ENCODE data around the gene GLB1L3. TPM values are rescaled to one million over a fixed set of nuclear protein-coding genes. Genes with fewer than 3 reads are reported as not detected.
A peak's percentile ranks its signal among the peaks of the same experiment; 100 is the strongest.
"Not testable (repeated sequence)": the region's sequence is repeated elsewhere in the genome, so short reads cannot be mapped to it uniquely, and the experiment has no call there.

The GLB1L3 gene
- total RNA-seq, 1 donor from 2014 or later: not detected

DNA sequence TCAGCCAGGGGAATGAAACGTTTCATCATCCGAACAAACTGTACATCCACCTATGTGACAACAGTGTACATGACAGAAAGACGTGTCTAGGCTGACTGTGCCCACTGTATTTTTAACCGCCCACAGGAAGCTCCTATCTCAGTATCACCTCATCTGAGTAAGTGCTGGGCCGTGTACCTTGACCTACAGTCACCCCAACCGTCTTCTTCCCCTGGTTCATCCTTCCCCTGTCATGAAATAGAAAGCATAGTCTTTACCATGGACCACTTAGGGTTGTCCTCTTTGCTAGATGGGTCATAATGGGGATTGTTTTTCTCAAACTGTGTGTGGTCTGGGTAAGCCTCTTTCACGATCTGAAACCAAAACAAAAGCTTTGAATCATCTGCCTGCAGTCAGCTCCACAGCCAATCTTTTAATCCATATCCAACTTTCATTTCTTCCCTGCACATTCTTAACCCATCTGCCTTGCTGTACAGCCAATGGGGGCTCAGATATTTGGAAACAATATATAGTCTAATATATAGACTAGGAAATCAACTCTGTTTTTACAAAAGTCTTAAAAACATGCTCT is 27.2 kb upstream of the GLB1L3 start:
- ATAC-seq (no peak), DNase-seq (ENCODE audit: missing footprints) (no peak)
- intact Hi-C loops (cut with DNase I): no loop called here

DNA sequence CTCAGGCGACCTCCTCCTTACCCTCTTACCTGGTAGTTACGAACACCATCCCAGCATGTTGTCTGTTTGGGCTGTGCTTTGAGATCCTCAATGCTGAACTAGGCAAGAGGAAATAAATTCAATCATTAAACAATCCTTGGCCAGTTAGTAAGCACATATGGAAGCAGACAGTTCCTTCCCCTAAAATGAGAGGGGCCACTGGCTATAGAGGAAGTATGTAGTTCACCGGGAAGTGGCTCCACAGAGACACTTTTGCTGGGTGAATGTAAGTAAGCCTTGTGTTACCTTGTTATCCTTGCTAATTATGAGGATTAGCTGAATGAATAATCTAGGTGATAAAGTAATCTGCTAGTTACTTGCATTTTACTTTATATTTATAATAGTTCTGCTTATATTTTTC is 25.9 kb upstream of the GLB1L3 start:
- DNase-seq (ENCODE audit: missing footprints): no peak
- ATAC-seq: no peak
- intact Hi-C loops (cut with DNase I): no loop called here

DNA sequence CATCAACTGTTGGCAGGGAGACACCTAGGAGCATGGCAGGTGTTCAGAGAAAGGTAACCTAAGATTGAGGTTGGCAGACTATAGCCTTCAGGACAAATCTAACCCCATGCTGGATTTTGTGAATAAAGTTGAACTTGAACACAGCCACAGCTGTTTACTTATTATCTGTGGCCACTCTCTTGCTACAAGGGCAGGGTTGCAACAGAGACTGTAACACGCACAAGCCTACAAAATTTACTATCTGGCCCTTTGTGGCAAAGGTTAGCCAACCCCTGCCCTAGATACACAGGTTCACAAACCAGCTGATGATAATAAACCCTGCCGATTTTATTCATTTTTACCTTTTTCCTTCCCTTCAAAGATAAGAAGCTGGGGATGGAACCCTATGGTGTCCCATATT is 25.5 kb upstream of the GLB1L3 start:
- no peak for DNase-seq (ENCODE audit: missing footprints)
- ATAC-seq: no peak
- intact Hi-C loops (cut with DNase I): no loop called here

DNA sequence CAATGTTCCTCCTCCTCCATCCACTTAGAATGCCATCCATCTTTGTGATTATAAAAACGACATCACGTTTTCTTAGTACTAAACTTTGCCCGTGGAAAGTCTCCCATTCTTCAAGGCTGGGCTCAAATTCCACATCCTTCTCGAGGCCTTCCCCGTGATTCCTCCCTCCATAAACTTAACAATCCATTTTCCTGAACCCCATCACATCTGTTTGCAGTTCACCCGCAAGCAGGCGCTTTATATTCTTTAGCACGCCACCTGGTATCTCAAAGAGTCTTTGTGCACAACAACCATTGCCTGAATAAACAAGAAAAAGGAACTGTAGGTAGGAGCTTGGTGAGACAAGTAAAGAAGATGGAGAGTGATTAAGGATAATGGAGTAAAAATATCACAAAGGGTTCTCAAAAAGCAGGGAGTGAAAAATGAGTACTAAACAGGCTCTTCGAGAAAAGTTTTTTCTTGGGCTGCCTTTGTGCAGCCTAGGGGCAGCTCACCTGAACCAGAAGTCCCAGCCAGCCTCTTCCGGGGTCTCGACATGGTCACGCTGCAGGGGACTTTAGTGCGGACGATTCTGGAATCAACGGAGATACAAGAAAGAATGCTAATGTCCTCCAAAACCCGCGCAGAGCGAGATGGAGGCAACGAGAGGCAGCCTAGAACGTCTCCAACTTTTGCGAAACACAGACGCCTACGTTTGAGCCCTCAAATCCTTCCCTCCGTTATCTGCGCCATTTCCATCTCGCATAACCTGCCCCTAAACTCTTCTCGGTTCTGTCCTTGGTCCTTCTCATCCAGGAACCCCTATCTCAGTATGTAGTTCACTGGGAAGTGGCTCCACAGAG is 23.6 kb upstream of the GLB1L3 start:
- DNase-seq (ENCODE audit: missing footprints) (no peak), ATAC-seq (no peak)
- intact Hi-C loops (cut with DNase I): loop anchor here (1.0 kb wide), 1 partner anchor 28 kb away; the partner anchor contains the start of gene VPS26B

DNA sequence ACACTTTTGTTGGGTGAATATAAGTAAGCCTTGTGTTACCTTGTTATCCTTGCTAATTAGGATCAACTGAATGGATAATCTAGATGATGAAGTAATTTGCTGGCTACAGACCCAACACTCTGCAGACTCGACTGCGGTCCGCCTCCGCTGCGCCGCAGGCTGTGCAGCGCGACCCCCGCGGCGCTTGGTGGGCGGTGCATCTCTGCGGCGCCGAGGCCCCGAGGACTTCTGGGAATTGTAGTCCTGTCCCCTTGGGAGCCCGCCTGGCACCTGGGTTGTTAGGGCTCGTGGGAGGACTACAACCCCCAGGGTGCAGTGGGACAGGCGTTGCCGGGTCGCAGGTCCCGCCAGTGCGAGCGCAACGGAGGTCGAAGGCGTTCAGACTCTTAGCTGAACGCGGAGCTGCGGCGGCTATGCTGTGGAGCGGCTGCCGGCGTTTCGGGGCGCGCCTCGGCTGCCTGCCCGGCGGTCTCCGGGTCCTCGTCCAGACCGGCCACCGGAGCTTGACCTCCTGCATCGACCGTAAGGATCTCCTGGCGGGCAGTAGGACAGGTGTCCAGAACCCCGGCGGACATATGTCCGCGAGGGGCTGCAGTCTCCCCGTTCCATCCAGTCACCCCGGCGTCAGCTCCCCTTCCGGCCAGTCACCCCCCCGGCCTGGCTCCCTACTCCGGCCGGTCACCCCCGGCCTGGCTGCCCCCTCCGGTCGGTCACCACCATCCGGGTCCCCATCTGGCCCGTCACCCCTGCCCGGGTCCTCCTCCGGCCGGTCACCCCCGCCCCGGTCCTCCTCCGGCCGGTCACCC is 22.8 kb upstream of the GLB1L3 start, which contains the start of the genes ACAD8 and THYN1:
Gene ACAD8 (plus strand): TSS at position 381 of the 806 bp plus-strand sequence. CDS start 33 bp downstream, at position 414.
Gene THYN1 (minus strand): TSS at position 165 of the 806 bp plus-strand sequence. CDS start 470 bp downstream, outside the sequence.
- peak; percentile 100 for ATAC-seq

DNA sequence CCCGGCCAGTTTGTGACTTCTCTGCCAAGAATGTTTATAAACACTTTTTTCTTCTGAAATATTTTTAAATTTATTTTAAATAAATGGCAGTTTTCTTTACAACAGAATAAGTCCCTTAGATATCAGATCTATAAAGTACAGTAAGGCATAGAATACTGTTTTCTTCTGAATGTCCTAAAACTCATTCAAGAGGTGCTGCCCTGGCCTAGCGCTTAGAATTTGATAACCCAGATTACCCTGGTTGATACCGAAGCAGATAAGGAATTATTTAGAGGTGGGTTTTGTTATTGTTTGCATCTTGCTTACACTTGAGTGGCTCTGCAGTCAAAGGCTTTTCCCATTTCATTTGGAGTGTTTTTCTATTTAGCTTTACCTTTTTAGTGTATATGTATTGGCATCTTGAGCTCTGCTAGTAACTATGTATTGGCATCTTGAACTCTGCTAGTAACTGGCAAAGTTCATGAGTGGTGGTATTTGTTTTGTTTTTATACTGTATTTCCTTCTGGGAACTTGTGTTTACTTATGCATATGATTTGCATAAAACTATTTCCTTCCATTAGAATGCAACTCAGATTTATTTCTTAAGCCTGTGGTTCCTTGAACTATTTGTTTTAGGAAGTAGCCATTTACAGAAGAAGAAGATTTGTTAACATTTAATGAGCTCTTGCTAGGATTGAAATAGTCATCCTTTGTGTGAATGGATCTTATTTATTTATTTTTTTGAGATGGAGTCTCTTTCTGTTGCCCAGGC is 21.6 kb upstream of the GLB1L3 start:
- intact Hi-C loops (cut with DNase I): no loop called here
- no peak for ATAC-seq
- no peak for DNase-seq (ENCODE audit: missing footprints)

More for the DNA sequence above, 22.8 kb upstream of the GLB1L3 start, which contains the start of the genes ACAD8 and THYN1:
- intact Hi-C loops (cut with DNase I): loop anchor here (1.0 kb wide), 1 partner anchor 29 kb away; the partner anchor contains the start of gene VPS26B
- peak; percentile 97 for DNase-seq (ENCODE audit: missing footprints)

DNA sequence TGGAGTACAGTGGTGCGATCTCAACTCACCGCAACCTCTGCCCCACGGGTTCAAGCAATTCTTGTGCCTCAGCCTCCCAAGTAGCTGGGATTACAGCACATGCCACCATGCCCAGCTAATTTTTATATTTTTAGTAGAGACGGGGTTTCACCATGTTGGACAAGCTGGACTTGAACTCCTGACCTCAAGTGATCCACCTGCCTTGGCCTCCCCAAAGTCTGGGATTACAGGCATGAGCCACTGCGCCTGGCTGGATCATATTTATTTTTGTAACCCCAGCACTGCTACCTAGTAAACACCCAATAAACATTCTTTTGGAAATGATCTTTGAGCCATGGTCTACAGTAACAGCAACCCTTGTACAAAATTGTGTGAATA is 21.0 kb upstream of the GLB1L3 start:
- DNase-seq (ENCODE audit: missing footprints); ATAC-seq; intact Hi-C loops (cut with DNase I): not testable (repeated sequence)

DNA sequence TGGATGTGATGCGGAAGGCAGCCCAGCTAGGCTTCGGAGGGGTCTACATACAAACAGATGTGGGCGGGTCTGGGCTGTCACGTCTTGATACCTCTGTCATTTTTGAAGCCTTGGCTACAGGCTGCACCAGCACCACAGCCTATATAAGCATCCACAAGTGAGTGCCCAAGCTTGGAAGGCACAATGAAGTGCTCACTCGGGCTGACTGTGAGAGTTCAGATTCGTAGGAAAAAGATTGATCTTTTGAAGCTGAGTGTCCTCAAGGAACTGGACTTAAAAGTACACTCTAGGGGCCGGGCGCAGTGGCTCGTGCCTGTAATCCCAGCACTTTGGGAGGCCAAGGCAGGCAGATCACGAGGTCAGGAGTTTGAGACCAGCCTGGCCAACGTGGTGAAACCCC is 19.1 kb upstream of the GLB1L3 start:
- intact Hi-C loops (cut with DNase I): no loop called here
- ATAC-seq: no peak
- DNase-seq (ENCODE audit: missing footprints): no peak

DNA sequence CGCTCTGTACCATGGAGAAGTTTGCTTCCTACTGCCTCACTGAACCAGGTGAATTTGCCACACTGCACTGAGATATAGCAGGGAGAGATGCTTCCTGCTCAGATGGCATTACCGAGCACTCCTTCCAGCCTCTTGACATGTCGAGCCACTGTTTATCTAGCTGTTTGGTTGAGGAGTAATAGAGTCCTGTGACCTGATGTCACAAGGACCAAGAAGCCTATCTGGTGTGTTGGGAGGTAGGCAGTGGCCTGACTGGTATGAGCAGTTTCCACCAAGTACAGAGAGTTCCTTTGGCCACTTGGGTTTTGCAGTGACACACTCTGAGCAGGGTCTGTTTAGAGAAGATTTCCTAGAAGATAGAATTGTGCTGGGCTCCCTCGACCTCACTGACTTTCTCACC is 17.6 kb upstream of the GLB1L3 start:
- ATAC-seq (no peak), DNase-seq (ENCODE audit: missing footprints) (no peak)
- intact Hi-C loops (cut with DNase I): no loop called here

DNA sequence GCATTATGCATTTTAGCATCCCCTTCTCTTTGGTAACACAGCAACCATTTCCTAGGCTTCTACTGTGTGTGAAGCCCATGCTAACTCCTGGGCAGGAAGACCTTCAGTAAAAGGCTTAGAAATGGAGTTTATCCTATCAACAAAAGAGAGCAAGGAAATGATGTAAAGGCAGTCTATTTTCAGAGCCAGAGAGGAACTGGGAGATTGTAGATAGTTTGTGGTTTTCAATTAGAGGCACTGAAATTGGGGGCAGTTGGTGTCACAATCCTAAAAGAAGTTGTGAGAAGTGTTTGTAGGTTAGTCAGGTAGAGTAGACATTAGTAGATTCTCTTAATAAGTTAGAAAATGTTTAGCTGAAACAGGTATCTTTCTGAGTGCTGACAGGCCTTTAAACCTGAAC is 15.7 kb upstream of the GLB1L3 start:
- intact Hi-C loops (cut with DNase I): no loop called here
- DNase-seq (ENCODE audit: missing footprints) (no peak), ATAC-seq (no peak)

DNA sequence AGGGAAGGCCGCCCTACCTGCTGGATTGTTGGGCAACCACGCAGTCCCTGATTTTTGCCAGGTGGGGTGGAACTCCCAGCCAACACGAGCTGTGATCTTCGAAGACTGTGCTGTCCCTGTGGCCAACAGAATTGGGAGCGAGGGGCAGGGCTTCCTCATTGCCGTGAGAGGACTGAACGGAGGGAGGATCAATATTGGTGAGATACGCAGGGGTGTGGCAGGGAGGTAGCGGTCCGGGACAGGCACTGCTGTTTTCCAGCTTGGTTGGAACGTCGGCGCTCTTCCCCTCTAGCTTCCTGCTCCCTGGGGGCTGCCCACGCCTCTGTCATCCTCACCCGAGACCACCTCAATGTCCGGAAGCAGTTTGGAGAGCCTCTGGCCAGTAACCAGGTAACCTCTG is 15.2 kb upstream of the GLB1L3 start:
- intact Hi-C loops (cut with DNase I): no loop called here
- ATAC-seq (no peak), DNase-seq (ENCODE audit: missing footprints) (no peak)

DNA sequence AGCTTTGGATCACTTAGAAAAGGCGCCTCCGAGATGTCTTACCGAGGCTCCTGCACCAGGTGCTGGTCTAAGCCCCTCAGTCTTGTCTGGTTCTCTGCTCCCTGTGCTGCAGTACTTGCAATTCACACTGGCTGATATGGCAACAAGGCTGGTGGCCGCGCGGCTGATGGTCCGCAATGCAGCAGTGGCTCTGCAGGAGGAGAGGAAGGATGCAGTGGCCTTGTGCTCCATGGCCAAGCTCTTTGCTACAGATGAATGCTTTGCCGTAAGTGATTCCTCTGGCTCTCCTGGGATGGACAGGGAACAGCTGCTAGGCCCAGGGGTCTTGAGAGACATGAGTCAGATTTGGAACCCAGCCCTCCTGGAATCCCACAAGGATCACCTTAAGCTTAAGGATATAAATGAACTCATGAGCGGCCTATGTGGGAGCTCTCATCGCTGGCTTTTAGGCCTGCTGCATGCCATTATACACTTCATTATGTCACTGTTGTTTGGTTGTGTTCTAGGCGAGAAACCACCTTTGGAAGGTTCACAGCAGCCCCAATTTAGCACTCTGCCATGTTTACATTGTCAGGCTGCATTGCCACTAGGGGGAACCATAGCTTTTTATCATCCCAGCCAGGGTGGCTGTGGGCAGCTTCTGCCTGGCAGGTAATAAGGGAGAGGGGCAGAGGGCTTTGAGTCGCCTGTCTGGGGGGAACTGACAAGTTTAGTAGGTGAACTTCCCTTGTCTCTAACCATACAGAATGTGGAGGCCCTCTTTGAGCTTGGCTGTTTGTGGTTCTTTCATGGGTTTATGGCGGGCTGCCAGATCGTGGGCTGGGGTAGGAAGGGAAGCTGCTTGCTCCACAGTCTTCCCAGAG is 14.3 kb upstream of the GLB1L3 start:
- intact Hi-C loops (cut with DNase I): no loop called here
- ATAC-seq: peak; percentile 19
- DNase-seq (ENCODE audit: missing footprints): no peak

DNA sequence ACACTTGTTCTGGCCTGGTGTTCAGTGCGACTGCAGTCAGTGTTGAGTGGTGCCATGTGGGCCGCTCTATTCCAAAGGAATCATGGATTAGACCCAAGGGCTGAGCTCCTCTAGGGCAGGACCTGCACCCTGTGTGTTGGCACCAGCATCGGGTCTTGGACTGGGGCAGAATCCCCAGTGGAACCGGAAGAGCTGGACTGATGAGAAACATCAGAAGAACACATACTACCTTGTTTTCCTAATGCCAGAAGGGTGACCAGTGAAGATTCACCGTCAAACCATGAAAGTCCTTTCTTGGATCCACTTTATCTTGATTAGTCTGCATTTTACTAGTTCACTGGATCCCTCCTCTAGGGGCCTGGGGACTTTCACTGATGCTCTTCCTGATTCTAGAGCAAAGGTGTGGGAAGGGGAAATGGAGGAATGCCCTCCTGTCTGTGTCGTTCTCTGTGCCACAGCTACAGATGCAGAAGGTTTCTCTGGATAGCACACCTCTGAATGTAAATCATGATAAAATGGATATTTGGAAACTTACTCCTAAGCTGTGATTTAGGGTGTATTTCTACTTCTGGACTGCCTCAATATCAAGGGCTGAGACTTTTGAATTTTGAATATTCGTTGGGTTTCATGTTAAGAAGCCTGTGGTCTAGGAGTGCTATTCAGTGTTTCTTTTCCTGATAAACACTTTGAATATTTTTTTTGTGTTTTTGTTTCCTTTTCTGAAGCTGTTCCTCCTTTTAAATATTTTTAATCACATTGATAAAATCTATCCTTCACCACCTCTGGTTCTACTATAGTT is 11.0 kb upstream of the GLB1L3 start:
- intact Hi-C loops (cut with DNase I): no loop called here
- ATAC-seq: no peak

DNA sequence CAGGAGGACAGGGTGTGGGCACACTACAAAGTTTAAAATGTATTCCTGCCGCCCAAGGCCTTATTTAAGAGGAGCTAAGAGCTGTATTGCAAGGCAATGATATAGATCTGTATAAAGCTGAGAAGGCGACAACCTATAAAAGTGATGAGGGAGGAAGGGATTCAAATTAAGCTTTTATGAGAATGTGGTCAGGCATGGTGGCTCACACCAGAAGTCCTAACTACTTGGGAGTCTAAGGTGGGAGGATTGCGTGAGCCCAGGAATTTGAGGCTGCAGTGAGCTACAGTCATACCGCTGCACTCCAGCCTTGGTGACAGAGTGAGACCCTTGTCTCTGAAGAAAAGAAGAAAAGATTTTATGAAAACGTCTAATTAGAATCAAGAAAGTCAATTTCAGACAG is 9.7 kb upstream of the GLB1L3 start:
- no peak for ATAC-seq
- DNase-seq (ENCODE audit: missing footprints): no peak
- intact Hi-C loops (cut with DNase I): no loop called here

More for the DNA sequence above, 11.0 kb upstream of the GLB1L3 start:
- DNase-seq (ENCODE audit: missing footprints): no peak

DNA sequence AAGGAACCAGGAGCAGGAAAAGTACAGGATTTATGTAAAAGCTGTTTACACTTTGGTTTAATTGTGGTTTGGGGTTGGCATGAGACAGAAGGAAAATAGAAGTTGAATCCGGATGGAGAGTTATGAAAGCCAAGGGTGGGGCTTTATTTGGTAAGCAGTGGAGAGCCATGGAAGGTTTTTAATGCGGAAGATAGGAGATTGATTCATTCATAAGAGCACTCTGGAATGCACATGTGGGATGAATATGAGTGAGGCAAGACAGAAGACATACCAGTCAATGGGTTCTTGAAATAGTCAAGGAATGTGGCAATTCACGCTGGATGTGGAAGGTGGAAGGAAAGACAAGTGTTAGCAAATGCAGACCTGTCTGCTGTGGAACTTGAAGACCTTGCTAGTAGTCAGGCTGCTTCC is 9.3 kb upstream of the GLB1L3 start:
- ATAC-seq: peak; percentile 33
- no peak for DNase-seq (ENCODE audit: missing footprints)
- intact Hi-C loops (cut with DNase I): no loop called here

DNA sequence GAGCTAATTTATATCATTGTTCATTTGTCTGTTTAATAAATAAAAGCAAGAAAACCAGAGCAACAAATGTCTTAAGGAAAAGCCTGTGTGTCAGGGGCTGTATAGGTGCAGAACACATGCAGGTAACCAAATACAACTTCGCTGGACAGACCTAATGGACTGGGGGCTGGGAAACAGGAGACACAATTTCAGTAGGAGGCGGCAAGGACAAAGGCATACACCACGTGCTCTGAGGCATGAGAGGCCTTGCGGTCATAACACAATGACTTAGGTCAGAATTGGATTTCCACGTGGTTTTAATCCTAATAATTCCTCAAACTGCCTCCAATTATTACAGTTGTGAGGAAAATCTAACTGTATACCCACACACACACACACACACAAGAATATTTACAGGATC is 8.7 kb upstream of the GLB1L3 start:
- ATAC-seq (no peak), DNase-seq (ENCODE audit: missing footprints) (no peak)
- intact Hi-C loops (cut with DNase I): no loop called here

DNA sequence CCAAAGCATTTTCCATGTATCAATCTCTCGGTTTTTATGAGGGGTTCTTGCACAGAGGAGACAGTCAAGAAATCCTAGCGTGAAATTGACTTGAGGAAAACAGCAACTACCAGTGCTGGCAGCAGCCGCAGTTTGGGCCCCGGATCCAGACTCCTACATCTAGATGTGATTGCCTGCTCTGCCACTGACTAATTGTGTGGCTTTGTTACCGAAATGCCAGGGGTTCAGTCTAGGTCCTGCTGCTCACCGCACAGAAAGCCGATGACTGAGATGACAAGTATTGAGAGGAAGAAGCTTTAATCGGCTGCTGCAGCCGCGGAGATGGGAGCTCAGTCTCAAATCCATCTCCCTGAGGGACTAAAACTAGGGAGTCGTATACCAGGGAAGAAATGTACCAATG is 8.2 kb upstream of the GLB1L3 start:
- intact Hi-C loops (cut with DNase I): no loop called here

More for the DNA sequence above, 8.2 kb upstream of the GLB1L3 start:
- ATAC-seq (no peak), DNase-seq (ENCODE audit: missing footprints) (no peak)

Measured in Right ventricle myocardium inferior (tissue), 1 donor.